Naive thymus-derived CD8-positive, alpha-beta T cell (primary cell): ENCODE data around the gene DCD. TPM values are rescaled to one million over a fixed set of nuclear protein-coding genes. Genes with fewer than 3 reads are reported as not detected.
A peak's percentile ranks its signal among the peaks of the same experiment; 100 is the strongest.

Experiments used
- ATAC-seq, 2 donors: fragments of 150-1000 bp; cut with Tn5 transposase in 1 of 2; sonication (Bioruptor Pico), chemical (Tn5 transposase) in 1 of 2; 1 replicate in 1 of 2; 2 replicates in 1 of 2; pipeline ENCODE4 v1.10.0; 2021; ENCODE audit warnings: mild to moderate bottlenecking in 2 of 2, moderate library complexity in 2 of 2
- POLR2A ChIA-PET: fragments of 350-600 bp; sonication (Branson Sonifier 250); formaldehyde crosslinking; loops from one replicate; lab custom pipeline; 2021; ENCODE audit warnings: antibody characterized with exemption; lab: Charles Lee
- DNase-seq, 10 donors: peaks; one replicate each; pipeline versions ENCODE4 v3.0.0 to v3.0.0-alpha.2; 2020 to 2022
- H3K27ac Mint-ChIP-seq, 10 donors: one replicate each; pipeline ENCODE4 v1.8.0; 2020 to 2022; ENCODE audit warnings: mild to moderate bottlenecking in 10 of 10, mixed read lengths in 10 of 10, moderate library complexity in 4 of 10, inconsistent platforms in 1 of 10
- H3K27me3 Mint-ChIP-seq, 5 donors: one replicate each; pipeline ENCODE4 v1.8.0; 2021 to 2022; ENCODE audit warnings: mixed read lengths in 5 of 5
- H3K36me3 Mint-ChIP-seq, 3 donors: one replicate each; pipeline ENCODE4 v1.8.0; 2020 to 2022; ENCODE audit warnings: mixed read lengths in 3 of 3, mild to moderate bottlenecking in 2 of 3, inconsistent platforms in 1 of 3
- H3K4me1 Mint-ChIP-seq, 4 donors: one replicate each; pipeline ENCODE4 v1.8.0; 2021 to 2022; ENCODE audit warnings: mixed read lengths in 4 of 4
- H3K4me3 Mint-ChIP-seq, 10 donors: one replicate each; pipeline ENCODE4 v1.8.0; 2020 to 2022; ENCODE audit warnings: mild to moderate bottlenecking in 10 of 10, mixed read lengths in 10 of 10, moderate library complexity in 6 of 10, inconsistent platforms in 1 of 10
- H3K9me3 Mint-ChIP-seq, 9 donors: one replicate each; pipeline ENCODE4 v1.8.0; 2020 to 2022; ENCODE audit warnings: mixed read lengths in 9 of 9, mild to moderate bottlenecking in 3 of 9, inconsistent platforms in 1 of 9, moderate library complexity in 1 of 9
- polyA plus RNA-seq, 3 donors: library from polyadenylated mRNA; unstranded; fragments of 300-500 nt; fragmentation: Illumina TruSeq; gene quantifications; one replicate each; pipeline ENCODE4 v1.2.3, GENCODE V29; 2021
- total RNA-seq, 8 experiments: library from RNA in 2 of 8; stranded (reverse) in 2 of 8; gene quantifications; one replicate each; pipeline ENCODE4 v1.2.3 and lab custom pipeline; 2021 to 2026

Gene DCD
- total and polyA plus RNA-seq, 5 experiments from 2014 or later, result not detected

DNA sequence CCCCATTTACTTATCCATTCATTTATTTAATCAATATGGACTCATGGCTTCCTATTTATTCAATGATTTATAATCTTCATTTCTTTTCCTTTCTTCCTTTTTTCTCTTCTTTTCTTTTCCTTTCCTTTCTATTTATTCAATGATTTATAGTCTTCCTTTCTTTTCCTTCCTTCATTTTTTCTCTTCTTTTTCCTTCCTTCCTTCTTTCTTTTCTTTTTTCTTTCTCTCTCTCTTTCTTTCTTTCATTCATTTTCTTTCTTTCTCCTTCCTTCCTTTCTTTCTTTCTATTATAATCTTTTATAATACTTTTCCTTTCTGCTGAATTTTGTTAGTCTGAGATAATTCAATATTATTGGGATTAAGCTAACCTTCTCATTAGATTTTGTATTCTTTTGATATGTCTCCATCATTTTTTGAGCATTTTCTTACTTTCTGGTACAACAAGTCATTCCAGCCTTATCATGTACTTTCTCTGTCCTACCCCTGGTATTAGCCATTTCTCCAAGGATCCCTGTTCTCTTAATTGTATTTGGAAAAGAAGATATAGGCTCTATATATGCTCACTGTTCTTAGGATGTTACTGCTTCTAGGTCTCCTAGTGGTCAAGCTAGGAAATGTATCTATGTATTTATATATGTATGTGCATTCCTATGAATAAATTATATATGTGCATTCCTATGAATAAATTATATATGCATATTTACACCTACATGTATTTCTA, 25.5 kb downstream of the DCD start:
- Mint-ChIP-seq H3K9me3 (peaks cover 0 to 13% (median 10%) of the 10 kb centered on the region in 9 donors), H3K4me3 (no peak overlapping the region), H3K27me3 (peaks cover 40 to 75% (median 48%) of the 10 kb centered on the region in 5 donors), H3K36me3 (peaks cover 7 to 13% (median 7%) of the 10 kb centered on the region in 3 donors), H3K27ac (peak overlapping the region in 1 of 10 donors; percentile 19), H3K4me1 (no peaks in the 10 kb centered on the region)
- ATAC-seq (no peak), DNase-seq (no peak)
- POLR2A ChIA-PET, result no interaction called here

DNA sequence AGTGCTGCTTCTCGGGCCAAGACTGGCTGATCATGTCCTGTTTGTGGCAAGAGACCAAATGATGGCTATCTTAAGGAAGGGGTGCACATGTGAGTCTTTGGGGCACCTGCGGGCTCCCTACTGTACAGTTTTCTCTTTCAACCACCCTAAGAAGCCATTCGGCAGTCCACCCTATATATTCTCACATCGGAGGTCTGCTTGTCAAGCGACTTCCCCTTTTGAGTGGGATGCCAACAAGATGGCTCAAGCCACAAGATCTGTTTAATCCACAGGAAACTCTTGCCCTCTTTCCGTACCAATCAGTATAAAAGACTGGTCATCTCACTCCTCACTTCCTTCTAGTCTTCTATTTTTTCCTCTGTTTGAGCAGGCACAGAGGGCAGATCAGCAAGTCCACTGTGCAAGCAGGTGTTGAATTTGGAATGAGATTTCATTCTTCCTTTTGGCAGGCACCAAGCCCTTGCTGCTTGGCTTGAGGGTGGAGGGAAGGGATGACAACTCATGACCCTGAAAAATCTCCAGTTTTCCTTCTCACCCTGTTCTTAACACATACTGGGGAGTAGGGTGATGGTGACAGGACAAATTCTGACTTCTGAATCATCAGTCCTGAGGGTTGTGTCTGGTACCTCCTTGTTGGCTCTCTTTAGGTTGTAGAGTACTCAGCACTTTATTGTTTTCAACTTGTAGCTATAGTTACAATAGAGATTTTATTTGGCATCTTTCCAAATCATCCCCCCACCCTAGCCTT, 31.1 kb downstream of the DCD start:
- ATAC-seq, result no peak
- no peak for DNase-seq
- Mint-ChIP-seq H3K36me3 (no peaks in the 10 kb centered on the region), H3K27ac (no peak overlapping the region), H3K4me3 (no peak overlapping the region), H3K27me3 (peaks cover 27 to 64% (median 32%) of the 10 kb centered on the region in 5 donors), H3K4me1 (peaks cover 0 to 10% (median 7%) of the 10 kb centered on the region in 4 donors), H3K9me3 (no peaks in the 10 kb centered on the region)
- POLR2A ChIA-PET, result no interaction called here

DNA sequence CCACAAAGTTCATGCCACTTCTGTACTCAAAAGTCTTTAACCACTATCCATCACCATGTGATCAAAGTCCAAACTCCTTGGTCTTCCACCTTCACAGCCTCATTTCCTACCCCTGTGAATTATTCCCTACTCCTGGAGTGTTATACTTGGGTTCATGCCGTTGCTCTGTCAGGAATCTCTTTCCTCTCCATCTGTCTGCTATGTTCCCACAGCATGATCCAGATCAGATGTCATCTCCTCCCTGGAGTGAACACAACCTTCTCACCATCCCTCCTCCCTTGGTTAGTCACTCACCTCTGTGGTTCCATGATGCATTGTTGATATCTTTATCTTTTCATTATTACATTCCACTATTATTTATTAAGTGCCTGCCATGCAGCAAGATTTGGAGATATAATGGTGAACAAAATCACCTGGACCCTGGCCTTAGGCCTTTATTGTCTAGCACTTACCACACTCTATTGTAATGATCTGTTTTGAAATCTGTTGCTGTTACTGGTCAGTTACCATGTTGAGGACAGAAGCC, 35.9 kb downstream of the DCD start:
- DNase-seq (no peak), ATAC-seq (no peak)
- Mint-ChIP-seq H3K9me3 (no peaks in the 10 kb centered on the region), H3K4me1 (peaks cover 0 to 10% (median 8%) of the 10 kb centered on the region in 4 donors), H3K27ac (no peak overlapping the region), H3K36me3 (no peaks in the 10 kb centered on the region), H3K27me3 (peaks cover 26 to 44% (median 39%) of the 10 kb centered on the region in 5 donors), H3K4me3 (no peak overlapping the region)
- POLR2A ChIA-PET, result no interaction called here

DNA sequence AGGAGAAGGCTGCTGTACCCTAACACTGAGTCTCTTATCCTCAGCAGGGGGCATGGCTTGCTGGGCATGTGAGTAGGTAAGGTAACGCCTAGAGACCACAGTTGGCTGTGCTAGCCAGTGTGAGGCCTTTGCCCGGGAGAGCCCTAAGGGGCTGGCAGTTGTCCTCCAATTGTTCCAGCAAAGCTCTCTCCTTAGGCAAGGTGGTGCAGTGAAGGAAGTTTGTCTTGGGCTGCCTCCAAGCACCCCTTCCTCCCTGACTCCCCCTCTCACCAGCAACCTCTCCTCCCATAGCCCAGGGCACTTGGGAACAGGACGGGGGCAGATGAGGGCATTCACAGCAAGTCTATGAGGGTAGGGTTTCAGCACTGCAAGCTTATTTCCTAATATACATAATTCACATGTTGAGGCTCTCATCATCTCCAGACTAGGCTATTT, 36.4 kb downstream of the DCD start:
- H3K27ac Mint-ChIP-seq, result no peak overlapping the region
- H3K9me3 Mint-ChIP-seq, result no peaks in the 10 kb centered on the region
- ATAC-seq (no peak), DNase-seq (no peak)
- no peak overlapping the region for H3K4me3 Mint-ChIP-seq
- peaks cover 0 to 5% (median 2%) of the 10 kb centered on the region in 4 donors for H3K4me1 Mint-ChIP-seq
- POLR2A ChIA-PET, result no interaction called here
- peaks cover 25 to 39% (median 35%) of the 10 kb centered on the region in 5 donors for H3K27me3 Mint-ChIP-seq
- no peaks in the 10 kb centered on the region for H3K36me3 Mint-ChIP-seq

DNA sequence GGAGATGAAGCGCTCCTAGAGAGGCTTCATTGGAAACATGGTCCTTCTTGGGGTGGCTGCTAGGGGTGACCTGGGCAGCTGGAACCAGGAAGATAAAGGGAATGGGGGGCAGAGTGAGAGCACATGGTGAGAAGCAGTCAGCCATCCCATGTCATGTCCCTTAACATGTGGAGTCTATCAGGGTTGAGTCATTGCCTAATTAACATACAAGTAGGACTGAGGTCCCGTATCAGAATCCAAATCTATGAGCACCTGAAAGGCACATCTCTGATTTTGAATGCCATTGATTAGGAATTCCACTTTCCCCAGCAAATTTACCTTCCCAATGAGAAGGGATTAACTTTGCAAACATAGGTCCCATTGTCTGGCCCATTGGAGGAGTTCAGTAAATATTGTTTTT, 39.4 kb downstream of the DCD start:
- H3K27me3 Mint-ChIP-seq, result peaks cover 9 to 19% (median 16%) of the 10 kb centered on the region in 5 donors
- no peaks in the 10 kb centered on the region for H3K9me3 Mint-ChIP-seq
- ATAC-seq (no peak), DNase-seq (no peak)
- POLR2A ChIA-PET, result no interaction called here
- H3K27ac Mint-ChIP-seq, result no peak overlapping the region
- H3K4me1 Mint-ChIP-seq, result peaks cover 0 to 3% (median 0%) of the 10 kb centered on the region in 4 donors
- no peak overlapping the region for H3K4me3 Mint-ChIP-seq
- no peaks in the 10 kb centered on the region for H3K36me3 Mint-ChIP-seq

DNA sequence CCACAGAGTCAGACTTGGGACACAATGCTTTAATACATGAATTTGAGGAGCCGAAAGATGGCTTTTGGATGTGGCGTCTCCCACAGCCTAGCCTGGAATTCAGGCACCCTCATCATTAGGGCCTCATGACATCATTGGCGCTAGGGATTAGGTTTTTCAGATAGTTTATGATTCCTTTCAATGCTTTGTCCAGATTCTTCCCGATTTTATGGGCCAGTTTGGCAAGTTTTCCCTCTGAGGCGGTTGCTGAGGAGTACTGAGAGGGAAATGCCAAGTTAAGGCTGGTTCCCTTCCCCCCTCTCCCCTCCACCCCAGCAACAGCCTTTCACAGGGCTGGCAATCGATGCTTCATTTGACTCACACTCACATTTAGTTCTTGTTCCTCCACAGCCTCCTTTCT, 40.0 kb downstream of the DCD start:
- Mint-ChIP-seq H3K4me3 (no peak overlapping the region), H3K9me3 (no peaks in the 10 kb centered on the region), H3K27me3 (peaks cover 9 to 19% (median 12%) of the 10 kb centered on the region in 5 donors), H3K36me3 (no peaks in the 10 kb centered on the region), H3K4me1 (peaks cover 2 to 3% (median 3%) of the 10 kb centered on the region in 4 donors), H3K27ac (peak overlapping the region in 1 of 10 donors; percentile 63)
- no peak for ATAC-seq
- POLR2A ChIA-PET, result no interaction called here
- no peak for DNase-seq

DNA sequence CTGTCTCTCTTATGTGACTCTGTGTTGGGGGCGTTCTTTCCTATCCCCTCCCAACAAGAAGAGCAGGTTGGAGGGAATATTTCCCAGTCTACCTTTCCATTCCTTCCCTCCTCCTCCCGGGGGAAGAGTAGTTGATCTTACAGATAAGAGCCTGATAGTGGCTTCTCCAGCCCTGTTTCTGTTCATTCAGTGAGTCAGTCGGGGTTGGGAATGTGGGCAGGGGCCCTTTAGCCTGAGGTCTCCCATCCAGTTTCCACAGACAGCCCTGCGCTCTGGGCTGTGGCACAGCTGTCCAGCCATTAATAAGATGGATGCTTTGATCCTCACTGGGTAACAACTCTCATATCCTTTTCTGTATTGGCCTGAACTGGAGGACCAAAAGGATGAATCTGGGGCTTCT, 41.6 kb downstream of the DCD start:
- ATAC-seq (no peak), DNase-seq (no peak)
- no peak overlapping the region for H3K27ac Mint-ChIP-seq
- no peaks in the 10 kb centered on the region for H3K36me3 Mint-ChIP-seq
- H3K4me3 Mint-ChIP-seq, result no peak overlapping the region
- H3K27me3 Mint-ChIP-seq, result peaks cover 0 to 12% (median 10%) of the 10 kb centered on the region in 5 donors
- POLR2A ChIA-PET, result no interaction called here
- H3K9me3 Mint-ChIP-seq, result no peaks in the 10 kb centered on the region
- H3K4me1 Mint-ChIP-seq, result peaks cover 2 to 9% (median 4%) of the 10 kb centered on the region in 4 donors

DNA sequence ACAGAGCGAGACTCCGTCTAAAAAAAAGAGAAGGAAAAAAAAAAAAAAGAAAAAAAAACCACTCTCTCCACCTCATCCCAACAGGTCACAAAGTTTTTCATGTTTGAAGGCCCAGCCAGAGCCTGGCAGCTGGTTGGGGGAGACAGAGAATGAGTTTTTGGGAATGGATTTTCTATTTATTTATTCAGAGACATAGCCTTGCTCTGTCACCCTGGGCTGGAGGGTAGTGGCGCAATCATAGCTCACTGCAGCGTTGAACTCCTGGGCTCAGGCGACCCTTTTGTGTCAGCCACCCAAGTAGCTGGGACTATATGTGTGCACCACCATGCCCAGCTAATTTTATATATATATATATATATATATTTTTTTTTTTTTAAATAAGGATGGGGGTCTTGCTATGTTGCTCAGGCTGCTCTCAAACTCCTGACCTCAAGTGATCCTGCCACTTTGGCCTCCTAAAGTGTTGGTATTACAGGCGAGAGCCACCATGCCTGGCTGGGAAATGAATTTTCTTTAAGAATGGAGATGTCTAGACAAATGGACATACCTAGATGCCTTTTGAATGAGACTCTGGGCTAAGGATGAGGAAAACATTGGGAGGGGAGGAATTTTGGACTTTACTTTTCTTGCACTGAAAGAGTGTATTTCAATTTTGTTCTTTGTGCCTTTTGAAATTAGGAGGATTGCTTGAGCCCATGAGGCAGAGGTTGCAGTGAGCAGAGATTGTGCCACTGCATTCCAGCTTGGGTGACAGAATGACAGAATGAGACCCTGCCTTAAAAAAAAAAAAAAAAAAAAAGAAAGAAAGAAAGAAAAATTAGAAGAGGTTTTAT, 42.8 kb downstream of the DCD start:
- ATAC-seq (no peak), DNase-seq (no peak)
- H3K36me3 Mint-ChIP-seq, result no peaks in the 10 kb centered on the region
- no peaks in the 10 kb centered on the region for H3K9me3 Mint-ChIP-seq
- no peak overlapping the region for H3K4me3 Mint-ChIP-seq
- no peak overlapping the region for H3K27ac Mint-ChIP-seq
- POLR2A ChIA-PET, result interaction anchor here (0.7 kb wide), 1 partner anchor 50 kb away, joined by 4 read pairs; no protein-coding TSS in a partner anchor
- H3K4me1 Mint-ChIP-seq, result peaks cover 2 to 9% (median 4%) of the 10 kb centered on the region in 4 donors
- H3K27me3 Mint-ChIP-seq, result peaks cover 0 to 12% (median 6%) of the 10 kb centered on the region in 5 donors

DNA sequence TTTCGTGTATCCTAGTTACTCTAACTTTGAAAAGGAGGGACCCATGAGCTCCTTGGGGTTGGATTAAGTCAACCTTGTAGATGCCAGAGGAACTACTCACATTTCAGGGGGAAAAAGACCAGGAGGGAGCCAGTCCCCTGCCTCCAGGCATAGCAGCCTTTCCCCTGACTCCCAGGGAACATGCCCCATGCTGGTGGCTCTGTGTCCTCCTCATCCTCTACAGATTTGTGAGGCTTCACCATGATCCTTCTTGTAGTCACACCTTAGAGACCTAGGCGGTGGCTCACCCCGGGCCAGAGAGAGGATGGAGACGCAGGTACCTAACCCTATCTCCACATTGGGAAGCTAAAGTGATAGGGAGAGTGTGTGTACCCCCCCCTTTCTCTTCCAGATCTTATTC, 43.7 kb downstream of the DCD start:
- Mint-ChIP-seq H3K27me3 (peaks cover 0 to 15% (median 7%) of the 10 kb centered on the region in 5 donors), H3K4me1 (peaks cover 2 to 9% (median 4%) of the 10 kb centered on the region in 4 donors), H3K27ac (no peak overlapping the region), H3K36me3 (no peaks in the 10 kb centered on the region), H3K4me3 (no peak overlapping the region), H3K9me3 (no peaks in the 10 kb centered on the region)
- POLR2A ChIA-PET, result no interaction called here
- no peak for ATAC-seq
- no peak for DNase-seq

DNA sequence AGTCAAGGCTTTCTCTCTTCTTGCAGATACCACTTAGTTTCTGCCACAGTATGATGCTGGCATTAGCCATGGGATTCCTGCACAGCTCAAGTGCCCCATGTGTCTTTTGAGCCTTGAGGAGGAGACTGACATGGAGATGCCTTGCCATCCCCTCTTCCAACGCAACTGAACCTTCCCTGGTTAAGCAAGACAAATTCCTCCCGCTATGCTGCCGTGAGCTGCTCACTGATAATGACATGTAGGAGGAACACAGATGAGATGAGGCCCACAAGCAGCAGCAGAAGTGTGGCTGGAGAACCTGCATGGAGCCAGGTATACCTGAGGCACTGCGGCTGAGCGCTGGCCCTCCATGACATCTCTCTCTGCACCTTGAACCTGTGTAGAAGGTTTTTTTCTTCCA, 44.3 kb downstream of the DCD start:
- no peaks in the 10 kb centered on the region for H3K36me3 Mint-ChIP-seq
- peaks cover 2 to 9% (median 4%) of the 10 kb centered on the region in 4 donors for H3K4me1 Mint-ChIP-seq
- H3K27me3 Mint-ChIP-seq, result peaks cover 0 to 20% (median 9%) of the 10 kb centered on the region in 5 donors
- POLR2A ChIA-PET, result no interaction called here
- ATAC-seq (no peak), DNase-seq (no peak)
- H3K27ac Mint-ChIP-seq, result no peak overlapping the region
- no peaks in the 10 kb centered on the region for H3K9me3 Mint-ChIP-seq
- no peak overlapping the region for H3K4me3 Mint-ChIP-seq

DNA sequence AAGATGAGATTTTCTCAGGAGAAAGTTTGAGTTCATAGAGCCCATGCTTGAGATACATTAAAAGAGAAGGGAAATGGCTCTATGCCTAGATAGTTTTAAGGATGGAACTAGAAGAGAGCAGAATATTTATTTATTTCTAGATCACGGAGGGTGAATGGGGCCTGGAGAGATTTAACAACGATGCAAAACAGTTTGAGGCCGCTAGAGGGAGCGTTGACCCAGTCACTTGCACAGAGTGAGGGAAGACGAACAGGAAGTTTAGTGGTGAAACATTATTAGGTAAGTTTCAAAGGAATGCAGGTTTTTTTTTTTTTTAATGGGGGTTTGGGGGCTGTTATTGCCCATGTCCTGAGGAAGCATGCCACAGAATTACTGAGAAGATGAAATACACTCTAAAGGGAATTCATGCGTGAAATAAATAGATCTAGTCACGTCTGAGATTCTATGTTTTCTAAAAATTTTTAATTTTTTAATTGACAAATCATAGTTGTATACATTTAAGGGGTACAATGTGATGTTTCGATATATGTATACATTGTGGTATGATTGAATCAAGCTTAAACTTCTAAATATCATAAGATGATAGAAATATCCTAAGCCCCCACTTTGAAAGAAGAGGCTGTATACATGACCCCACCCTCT, 44.9 kb downstream of the DCD start:
- no peaks in the 10 kb centered on the region for H3K9me3 Mint-ChIP-seq
- H3K4me1 Mint-ChIP-seq, result peaks cover 2 to 9% (median 4%) of the 10 kb centered on the region in 4 donors
- H3K27me3 Mint-ChIP-seq, result peaks cover 0 to 19% (median 12%) of the 10 kb centered on the region in 5 donors
- peak overlapping the region in 2 of 10 donors; percentile 24 to 33 for H3K27ac Mint-ChIP-seq
- POLR2A ChIA-PET, result no interaction called here
- ATAC-seq, result peak; percentile 96 to 97
- no peak overlapping the region for H3K4me3 Mint-ChIP-seq
- peak; percentile 17 to 77 (median 62) for DNase-seq
- no peaks in the 10 kb centered on the region for H3K36me3 Mint-ChIP-seq

DNA sequence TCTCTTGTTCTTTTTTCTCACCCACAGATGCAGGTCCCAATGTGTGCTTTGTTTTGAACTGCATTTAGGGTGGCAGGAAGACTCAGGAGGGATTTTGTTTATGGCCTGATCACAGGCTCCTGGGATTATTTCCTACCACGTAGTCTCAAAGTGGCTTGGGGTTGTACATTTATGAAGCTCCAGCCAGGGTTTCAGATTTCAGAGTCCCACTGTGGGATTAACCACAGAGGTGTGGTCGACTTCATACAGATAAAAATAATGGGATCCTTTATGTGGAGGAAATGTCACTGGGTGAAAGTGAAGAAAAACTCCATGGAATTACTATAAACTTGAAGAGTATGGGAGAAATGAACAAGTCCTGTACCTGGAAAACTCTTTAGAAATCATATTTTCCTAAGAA, 45.5 kb downstream of the DCD start:
- POLR2A ChIA-PET, result no interaction called here
- DNase-seq (no peak), ATAC-seq (no peak)
- Mint-ChIP-seq H3K27me3 (peaks cover 0 to 19% (median 10%) of the 10 kb centered on the region in 5 donors), H3K9me3 (no peaks in the 10 kb centered on the region), H3K36me3 (no peaks in the 10 kb centered on the region), H3K4me1 (peaks cover 2 to 9% (median 4%) of the 10 kb centered on the region in 4 donors), H3K4me3 (no peak overlapping the region), H3K27ac (peak overlapping the region in 3 of 10 donors; percentile 7 to 33 (median 24))
